Stimulated activated effector memory CD8-positive, alpha-beta T cell treated with anti-CD3 and anti-CD28 coated beads, Interleukin-12 subunit alpha, Interleukin-12 subunit beta, amount 100 ng/mL, for 72 hours (primary cell): Measurements from ENCODE around the gene GFI1B.
"Not testable (repeated sequence)": the region's sequence is repeated elsewhere in the genome, so short reads cannot be mapped to it uniquely, and the experiment has no call there.

ENCODE experiments used
- ATAC-seq: fragments of 150-1000 bp; cut with Tn5 transposase; 2 replicates; pipeline ENCODE4 v1.10.0; 2021
- DNase-seq, 2 donors: peaks; one replicate each; pipeline ENCODE4 v3.0.0; 2021 to 2022; ENCODE audit warnings: low spot score in 2 of 2
- H3K27ac Mint-ChIP-seq: one replicate; pipeline ENCODE4 v1.8.0; 2022; ENCODE audit warnings: mild to moderate bottlenecking, mixed read lengths
- H3K36me3 Mint-ChIP-seq: one replicate; pipeline ENCODE4 v1.8.0; 2022; ENCODE audit warnings: mild to moderate bottlenecking, mixed read lengths
- H3K4me1 Mint-ChIP-seq: one replicate; pipeline ENCODE4 v1.8.0; 2022; ENCODE audit warnings: mixed read lengths
- H3K4me3 Mint-ChIP-seq: one replicate; pipeline ENCODE4 v1.8.0; 2022; ENCODE audit warnings: mild to moderate bottlenecking, mixed read lengths
- H3K9me3 Mint-ChIP-seq: one replicate; pipeline ENCODE4 v1.8.0; 2022; ENCODE audit warnings: mixed read lengths

GFI1B gene

DNA sequence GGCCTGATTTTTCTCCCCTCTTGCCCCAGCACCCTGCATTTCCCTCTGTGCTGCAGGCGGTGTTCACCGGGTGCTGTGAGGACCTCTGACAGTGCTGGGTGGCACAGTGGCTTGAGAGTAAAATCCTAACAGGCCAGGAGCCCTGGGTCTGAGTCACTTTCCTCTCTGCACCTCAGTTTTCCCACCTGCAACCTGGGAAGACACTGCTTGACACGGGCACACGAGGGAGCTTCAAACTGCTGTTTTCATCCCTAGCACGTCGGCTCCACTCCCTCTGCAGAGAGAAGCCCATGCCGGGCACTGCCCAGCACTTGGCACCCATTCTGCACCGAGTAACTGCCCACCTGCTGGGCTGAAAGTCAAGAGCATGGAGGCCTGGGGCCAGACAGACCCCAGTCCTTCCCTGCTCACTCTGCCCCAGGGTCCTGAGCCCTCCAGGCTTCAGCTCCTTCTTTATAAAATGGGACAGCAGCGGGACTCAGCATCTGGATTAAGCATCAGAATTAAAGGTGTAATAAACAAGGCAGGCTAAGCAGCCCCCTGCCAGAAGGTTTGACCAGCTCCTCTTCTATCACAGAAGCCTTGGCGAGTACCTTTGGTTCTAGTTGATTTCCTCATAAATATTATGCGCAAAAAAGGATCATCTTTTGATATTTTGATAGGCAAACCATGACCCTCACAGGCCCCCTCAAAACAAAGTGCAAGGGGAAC lies 5.2 kb downstream of the GFI1B start:
- H3K4me3 Mint-ChIP-seq: no peak overlapping the region
- ATAC-seq: no peak
- H3K4me1 Mint-ChIP-seq: peaks cover 2% of the 10 kb centered on the region
- H3K36me3 Mint-ChIP-seq: no peaks in the 10 kb centered on the region
- no peak overlapping the region for H3K27ac Mint-ChIP-seq
- DNase-seq: no peak
- no peaks in the 10 kb centered on the region for H3K9me3 Mint-ChIP-seq

DNA sequence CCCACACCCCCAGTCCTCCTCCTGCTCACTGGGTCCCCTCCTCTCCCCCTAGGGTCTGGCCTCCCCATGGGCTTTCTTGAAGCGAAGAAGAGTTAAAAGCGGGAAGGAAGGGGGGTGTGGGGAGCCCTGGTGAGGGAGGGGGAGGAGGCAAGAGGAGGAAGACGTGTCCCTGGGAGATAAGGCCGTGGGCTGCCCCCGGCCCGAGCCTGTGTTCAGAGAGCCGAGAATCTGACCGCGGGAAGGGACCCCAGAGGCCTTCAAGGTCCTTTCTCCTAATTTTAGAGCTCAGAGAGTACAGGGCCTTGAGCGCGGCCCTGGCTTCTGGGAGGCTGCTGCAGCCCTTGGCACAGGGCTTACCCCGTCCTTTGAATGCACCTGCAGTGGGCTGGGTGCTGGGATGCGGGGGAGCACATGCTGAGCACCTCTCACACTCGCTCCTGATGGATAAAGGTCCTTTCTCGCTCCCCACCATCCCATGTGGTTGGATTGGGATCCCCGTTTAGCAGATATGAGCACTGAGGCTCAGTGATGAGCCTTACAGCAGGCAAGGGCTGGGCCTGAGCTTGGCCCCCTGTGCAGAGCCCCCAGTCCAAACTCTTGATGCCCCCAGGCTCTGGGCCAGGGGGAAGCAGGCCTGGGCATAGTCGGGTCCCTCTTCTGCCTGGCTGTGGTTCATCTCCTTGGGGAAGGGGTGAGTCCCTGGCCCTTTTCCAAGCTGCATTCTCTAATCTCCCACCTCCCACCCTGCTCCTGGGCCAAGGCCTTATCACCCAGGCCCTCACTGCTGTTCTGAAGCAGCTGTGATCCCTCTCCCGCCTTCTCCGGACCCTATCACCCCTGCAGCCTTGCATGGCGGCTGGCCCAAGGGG lies 5.9 kb downstream of the GFI1B start:
- Mint-ChIP-seq H3K4me1 (no peaks in the 10 kb centered on the region), H3K9me3 (no peaks in the 10 kb centered on the region), H3K4me3 (no peak overlapping the region), H3K27ac (no peak overlapping the region), H3K36me3 (no peaks in the 10 kb centered on the region)
- DNase-seq: no peak
- ATAC-seq: no peak

DNA sequence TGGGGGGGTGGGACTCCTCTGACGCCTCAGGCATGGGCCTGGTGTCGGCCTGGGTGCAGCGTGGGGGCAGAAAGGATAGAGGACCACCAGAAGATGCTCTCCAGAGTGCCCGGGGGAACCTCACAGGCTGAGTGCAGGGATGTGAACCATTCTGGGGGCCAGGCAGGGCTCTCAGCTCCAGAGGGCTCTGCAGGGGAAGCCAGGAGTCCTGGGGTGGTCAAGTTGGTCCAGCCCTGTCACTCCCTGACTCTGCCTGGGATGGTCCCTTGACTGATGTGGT lies 6.5 kb downstream of the GFI1B start:
- Mint-ChIP-seq H3K27ac (no peak overlapping the region), H3K4me3 (no peak overlapping the region), H3K9me3 (no peaks in the 10 kb centered on the region), H3K36me3 (no peaks in the 10 kb centered on the region), H3K4me1 (no peaks in the 10 kb centered on the region)
- ATAC-seq: no peak
- DNase-seq: no peak

DNA sequence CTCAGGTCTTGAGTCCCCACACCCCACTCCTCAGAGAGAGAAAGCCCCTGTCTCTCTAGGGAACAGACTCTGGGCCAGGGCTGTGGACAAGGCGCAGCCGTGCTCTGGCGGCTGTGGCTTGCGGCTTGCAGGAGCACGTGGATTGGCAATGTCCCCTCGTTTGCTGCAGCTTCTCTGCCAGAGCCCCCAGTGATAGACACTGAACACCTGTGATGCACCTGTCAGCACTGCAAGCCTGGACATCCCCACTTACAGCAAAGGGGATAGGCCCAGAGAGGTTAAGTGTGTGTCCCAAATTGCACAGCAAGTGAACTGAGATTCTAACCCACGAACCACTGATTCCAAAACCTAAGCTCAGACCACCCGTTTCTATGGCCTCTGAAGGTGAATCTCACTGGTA lies 7.0 kb downstream of the GFI1B start:
- no peak overlapping the region for H3K27ac Mint-ChIP-seq
- ATAC-seq: no peak
- no peaks in the 10 kb centered on the region for H3K36me3 Mint-ChIP-seq
- no peaks in the 10 kb centered on the region for H3K9me3 Mint-ChIP-seq
- H3K4me3 Mint-ChIP-seq: no peak overlapping the region
- DNase-seq: no peak
- H3K4me1 Mint-ChIP-seq: no peaks in the 10 kb centered on the region

DNA sequence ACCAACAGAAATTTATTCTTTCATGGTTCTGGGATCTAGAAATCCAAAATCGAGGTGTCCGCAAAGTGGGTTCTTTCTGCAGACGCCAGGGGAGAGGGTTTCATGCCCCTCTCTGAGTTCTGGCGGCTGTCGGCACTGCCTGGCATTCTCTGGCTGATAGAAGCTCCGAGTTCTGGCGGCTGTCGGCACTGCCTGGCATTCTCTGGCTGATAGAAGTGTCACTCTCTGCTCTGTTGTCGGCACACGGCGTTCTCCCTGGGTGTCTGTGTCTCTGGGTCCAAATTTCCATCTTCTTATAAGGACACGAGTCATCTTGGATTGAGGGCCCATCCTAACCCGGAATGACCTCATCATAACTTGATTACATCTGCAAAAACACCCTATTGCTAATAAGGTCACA lies 7.6 kb downstream of the GFI1B start:
- DNase-seq (no peak), ATAC-seq (no peak)
- no peak overlapping the region for H3K4me3 Mint-ChIP-seq
- H3K9me3 Mint-ChIP-seq: no peaks in the 10 kb centered on the region
- H3K36me3 Mint-ChIP-seq: no peaks in the 10 kb centered on the region
- no peak overlapping the region for H3K27ac Mint-ChIP-seq
- no peaks in the 10 kb centered on the region for H3K4me1 Mint-ChIP-seq

DNA sequence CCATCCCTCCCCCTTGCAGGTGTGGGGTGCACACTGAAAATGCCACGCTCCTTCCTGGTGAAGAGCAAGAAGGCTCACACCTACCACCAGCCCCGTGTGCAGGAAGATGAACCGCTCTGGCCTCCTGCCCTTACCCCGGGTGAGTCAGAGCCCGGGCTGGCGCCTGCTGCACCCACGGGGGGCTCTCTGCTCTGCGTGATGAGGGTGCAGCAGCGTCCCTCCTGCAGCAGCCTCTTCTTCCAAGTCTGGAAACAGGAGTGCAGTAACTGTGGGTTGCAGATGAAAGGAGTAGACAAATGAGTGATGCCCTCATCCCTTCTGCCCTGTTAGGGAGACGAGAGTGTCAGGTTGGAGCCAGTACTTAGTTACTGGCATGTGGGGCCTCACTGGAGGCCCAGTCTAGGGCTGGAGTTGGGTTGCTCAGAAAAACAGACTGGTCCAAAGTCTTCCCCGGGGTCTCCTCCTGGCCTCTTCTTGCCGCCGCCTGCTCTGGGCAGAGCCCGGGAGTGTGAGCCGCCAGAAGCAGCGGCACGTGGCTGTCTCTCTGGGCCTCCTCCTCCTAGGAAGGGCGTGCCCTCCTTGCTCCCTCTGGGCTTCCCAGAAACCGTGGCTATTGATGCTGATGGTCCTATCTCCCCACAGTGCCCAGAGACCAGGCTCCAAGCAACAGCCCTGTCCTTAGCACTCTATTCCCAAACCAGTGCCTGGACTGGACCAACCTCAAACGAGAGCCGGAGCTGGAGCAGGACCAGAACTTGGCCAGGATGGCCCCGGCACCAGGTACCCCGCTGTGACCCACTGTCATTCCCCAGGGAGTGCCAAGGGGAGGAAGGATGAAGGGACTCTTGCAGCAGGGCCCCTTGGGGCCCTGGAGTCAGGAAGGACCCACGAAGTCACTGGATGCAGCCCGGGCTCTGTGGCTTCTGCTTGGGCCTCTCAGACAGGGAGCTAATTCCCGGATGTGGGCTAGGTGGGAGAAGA lies 8.4 kb downstream of the GFI1B start:
- Mint-ChIP-seq H3K4me3 (no peak overlapping the region), H3K4me1 (no peaks in the 10 kb centered on the region), H3K27ac (no peak overlapping the region), H3K9me3 (no peaks in the 10 kb centered on the region), H3K36me3 (no peaks in the 10 kb centered on the region)
- ATAC-seq (no peak), DNase-seq (no peak)

DNA sequence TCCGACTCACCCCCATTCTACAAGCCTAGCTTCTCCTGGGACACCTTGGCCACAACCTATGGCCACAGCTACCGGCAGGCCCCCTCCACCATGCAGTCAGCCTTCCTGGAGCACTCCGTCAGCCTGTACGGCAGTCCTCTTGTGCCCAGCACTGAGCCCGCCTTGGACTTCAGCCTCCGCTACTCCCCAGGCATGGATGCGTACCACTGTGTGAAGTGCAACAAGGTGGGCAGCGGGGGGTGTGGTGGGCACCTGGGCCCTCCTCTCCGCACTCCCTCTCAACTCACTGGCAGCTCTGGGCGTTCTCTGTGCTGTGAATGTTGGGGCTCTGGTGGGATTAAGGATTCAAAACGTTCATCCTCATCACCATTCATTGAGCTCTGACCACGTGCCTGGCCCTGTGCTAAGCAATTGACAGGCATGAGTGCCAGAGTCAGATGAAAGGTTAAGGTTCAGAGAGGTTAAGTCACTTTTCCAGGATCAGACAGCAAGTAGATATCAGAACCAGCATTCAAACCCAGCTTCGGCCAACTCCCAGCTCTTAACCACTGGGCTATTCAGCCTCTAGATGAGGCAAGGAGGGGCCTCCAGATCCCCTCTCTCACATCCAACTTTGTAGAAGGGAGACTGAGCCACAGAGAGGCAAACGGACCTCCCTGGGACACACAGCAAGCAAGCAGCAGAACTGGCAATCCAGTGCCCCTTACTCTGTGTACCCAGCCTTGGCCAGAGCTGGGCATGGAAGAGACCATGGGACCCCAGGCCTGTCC lies 9.9 kb downstream of the GFI1B start:
- Mint-ChIP-seq H3K36me3 (no peaks in the 10 kb centered on the region), H3K4me1 (peaks cover 4% of the 10 kb centered on the region), H3K9me3 (no peaks in the 10 kb centered on the region), H3K27ac (no peak overlapping the region), H3K4me3 (no peak overlapping the region)
- no peak for DNase-seq
- no peak for ATAC-seq

DNA sequence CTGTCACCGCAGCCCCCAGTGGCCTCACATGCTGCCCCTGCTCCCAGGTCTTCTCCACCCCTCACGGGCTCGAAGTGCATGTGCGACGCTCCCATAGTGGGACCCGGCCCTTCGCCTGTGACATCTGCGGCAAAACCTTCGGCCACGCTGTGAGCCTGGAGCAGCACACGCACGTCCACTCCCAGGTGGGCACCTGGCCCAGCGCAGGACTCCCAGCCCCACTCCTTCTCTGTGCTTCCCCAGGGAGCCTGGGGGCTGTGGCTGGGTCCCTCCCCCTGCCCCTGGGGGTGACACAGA lies 10.5 kb downstream of the GFI1B start:
- H3K4me3 Mint-ChIP-seq: no peak overlapping the region
- no peaks in the 10 kb centered on the region for H3K9me3 Mint-ChIP-seq
- no peak for ATAC-seq
- no peak for DNase-seq
- H3K4me1 Mint-ChIP-seq: peaks cover 4% of the 10 kb centered on the region
- H3K27ac Mint-ChIP-seq: no peak overlapping the region
- no peaks in the 10 kb centered on the region for H3K36me3 Mint-ChIP-seq

DNA sequence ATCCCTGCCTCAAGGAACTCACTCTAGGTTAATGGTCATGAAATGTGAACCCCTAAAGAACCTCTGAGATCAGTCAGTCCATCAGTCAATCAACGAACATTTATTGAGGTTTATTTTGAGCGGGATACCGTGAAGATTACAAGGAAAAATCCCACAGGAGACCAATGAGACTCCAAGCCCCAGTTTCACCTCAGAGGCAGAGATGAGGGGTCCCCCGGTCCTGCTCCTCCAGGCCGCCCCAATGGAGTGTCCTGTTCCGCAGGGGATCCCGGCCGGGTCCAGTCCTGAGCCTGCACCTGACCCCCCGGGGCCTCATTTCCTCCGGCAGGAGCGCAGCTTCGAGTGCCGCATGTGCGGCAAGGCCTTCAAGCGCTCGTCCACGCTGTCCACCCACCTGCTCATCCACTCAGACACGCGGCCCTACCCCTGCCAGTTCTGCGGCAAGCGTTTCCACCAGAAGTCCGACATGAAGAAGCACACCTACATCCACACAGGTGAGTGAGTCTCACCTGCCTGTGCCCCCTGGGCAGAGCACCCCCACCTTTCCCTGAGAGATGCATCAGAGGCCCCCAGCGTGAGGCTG lies 11.0 kb downstream of the GFI1B start:
- H3K4me3 Mint-ChIP-seq: no peak overlapping the region
- no peaks in the 10 kb centered on the region for H3K9me3 Mint-ChIP-seq
- no peak overlapping the region for H3K27ac Mint-ChIP-seq
- ATAC-seq (peak; percentile 4), DNase-seq (no peak)
- H3K36me3 Mint-ChIP-seq: no peaks in the 10 kb centered on the region
- peaks cover 8% of the 10 kb centered on the region for H3K4me1 Mint-ChIP-seq

DNA sequence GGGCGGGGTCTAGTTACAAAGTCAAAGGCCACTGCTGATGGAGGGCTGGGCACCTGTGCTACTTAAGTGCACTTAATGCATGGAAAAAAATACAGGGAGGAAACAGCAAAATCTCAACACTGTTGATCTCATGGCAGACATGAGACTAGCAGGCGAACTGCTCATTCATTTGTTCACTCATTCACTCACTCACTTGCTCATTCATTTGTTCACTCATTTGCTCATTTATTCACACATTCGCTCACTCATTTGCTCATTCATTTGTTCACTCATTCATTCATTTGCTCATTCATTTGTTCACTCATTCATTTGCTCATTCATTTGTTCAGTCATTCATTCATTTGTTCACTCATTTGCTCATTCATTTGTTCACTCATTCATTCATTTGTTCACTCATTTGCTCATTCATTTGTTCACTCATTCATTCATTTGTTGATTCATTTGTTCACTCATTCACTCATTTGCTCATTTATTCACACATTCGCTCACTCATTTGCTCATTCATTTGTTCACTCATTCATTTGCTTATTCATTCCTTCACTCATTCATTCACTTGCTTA lies 11.6 kb downstream of the GFI1B start:
- not testable (repeated sequence) for H3K36me3 Mint-ChIP-seq, H3K27ac Mint-ChIP-seq, DNase-seq, H3K4me3 Mint-ChIP-seq, H3K9me3 Mint-ChIP-seq
- ATAC-seq: peak; percentile 39
- H3K4me1 Mint-ChIP-seq: peaks cover 12% of the 10 kb centered on the region

DNA sequence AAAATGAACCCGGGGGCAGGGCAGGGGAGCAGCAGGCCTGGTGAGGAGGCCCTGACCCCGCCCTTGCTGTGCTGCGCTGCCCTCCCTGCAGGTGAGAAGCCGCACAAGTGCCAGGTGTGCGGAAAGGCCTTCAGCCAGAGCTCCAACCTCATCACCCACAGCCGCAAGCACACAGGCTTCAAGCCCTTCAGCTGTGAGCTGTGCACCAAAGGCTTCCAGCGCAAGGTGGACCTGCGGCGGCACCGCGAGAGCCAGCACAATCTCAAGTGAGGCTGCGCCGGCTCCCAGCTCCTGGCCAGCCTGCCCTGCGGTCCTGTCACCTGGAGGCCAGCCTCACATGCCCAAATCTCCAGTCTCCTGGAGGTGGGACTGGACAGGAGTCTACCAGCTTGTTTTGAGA lies 12.3 kb downstream of the GFI1B start:
- Mint-ChIP-seq H3K4me3 (no peak overlapping the region), H3K4me1 (peaks cover 12% of the 10 kb centered on the region), H3K9me3 (no peaks in the 10 kb centered on the region), H3K27ac (no peak overlapping the region), H3K36me3 (no peaks in the 10 kb centered on the region)
- DNase-seq (no peak), ATAC-seq (no peak)

DNA sequence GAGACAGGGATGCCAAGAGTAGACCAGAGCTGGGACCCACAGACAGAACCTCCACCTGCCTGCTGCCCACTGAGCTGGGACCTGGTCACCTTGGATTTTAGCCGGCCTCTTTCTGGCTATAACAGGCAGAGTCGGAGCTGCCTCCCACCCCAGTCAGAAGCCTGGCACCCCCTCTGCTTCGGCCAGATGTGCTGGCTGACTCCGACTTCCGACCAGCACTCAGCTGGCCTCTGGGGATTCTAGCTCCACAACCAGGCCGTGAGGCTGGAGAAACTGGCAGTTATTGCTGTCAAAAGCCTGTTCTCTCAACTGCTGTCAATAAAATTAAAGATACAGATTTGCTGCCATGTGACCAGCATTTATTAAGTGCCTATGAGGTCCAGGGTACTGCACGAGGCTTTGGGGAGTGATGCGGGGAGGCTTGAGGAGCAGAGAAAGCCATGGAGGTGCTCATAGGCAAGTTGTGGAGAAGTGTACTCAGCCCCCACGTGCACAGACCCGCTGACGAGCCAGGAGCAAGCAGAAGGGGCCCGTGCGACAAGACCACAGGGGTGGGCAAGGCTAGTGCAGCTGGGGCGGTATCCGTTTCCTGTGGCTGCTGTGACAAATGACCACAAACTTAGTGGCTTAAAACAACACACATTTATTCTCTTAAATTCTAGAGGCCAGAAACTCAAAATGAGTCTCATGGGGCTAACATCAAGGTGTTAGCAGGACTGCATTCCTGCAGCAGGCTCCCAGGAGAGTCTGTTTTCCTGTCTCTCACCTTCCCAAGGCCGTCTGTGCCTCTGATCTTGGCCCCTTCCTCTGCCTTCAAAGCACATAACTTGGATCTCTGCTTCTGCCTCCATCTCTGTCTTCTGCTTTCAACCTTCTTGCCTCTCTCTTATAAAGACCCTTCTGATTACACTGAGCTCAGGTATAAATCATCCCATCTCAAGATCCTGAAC lies 13.1 kb downstream of the GFI1B start:
- Mint-ChIP-seq H3K9me3 (no peaks in the 10 kb centered on the region), H3K27ac (no peak overlapping the region), H3K36me3 (no peaks in the 10 kb centered on the region), H3K4me3 (no peak overlapping the region), H3K4me1 (peaks cover 12% of the 10 kb centered on the region)
- DNase-seq (no peak), ATAC-seq (no peak)

DNA sequence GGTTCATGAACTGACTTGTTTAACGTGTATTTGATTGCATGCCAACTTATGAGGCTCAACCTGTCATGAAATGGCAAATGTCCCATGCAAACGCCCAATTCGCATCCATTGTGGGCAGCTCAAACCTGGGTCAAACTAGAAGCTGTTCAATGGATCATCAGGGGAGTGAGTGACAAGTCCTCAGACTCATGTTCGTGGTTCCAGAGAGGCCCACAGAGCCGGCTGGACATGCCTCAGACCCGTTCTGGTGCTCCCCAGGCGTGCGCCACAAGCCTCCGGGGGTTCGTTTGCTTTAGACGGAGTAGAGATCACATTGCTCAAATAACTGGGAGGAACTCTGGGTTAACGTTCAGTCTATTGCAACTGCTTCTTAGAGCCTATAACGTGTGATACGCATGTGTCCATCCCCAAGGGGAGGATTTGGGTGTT lies 15.0 kb downstream of the GFI1B start:
- ATAC-seq: no peak
- Mint-ChIP-seq H3K27ac (no peak overlapping the region), H3K4me3 (no peak overlapping the region), H3K36me3 (no peaks in the 10 kb centered on the region), H3K4me1 (peaks cover 12% of the 10 kb centered on the region), H3K9me3 (no peaks in the 10 kb centered on the region)
- DNase-seq: no peak
